ENCODE measurements around the gene SPNS3.

The SPNS3 gene

GRCh38 chr17:4536259-4536741, 102.6 kb downstream of the SPNS3 start:
- in situ Hi-C loops (cut with HindIII; ENCODE audit: low pct_unique_long_range_greater_than_20kb, low sequenced_read_pairs): no loop called here
- no peak for DNase-seq (ENCODE audit: low read depth in 1 of 2, low spot score in 1 of 2)
- no peak for TF ChIP-seq JUND (IDR thresholded peaks at IDR 0.05; ENCODE audit: low read depth)

- DNase-seq (ENCODE audit: low read depth in 1 of 2, low spot score in 1 of 2): no peak
- in situ Hi-C loops (cut with HindIII; ENCODE audit: low pct_unique_long_range_greater_than_20kb, low sequenced_read_pairs): no loop called here
- TF ChIP-seq JUND (IDR thresholded peaks at IDR 0.05; ENCODE audit: low read depth): no peak
These were observed 103.1 kb downstream of the SPNS3 start for GRCh38 chr17:4536742-4537411.
